Measurements from ENCODE around the gene SLCO2A1. TPM values are rescaled to one million over a fixed set of nuclear protein-coding genes. Genes with fewer than 3 reads are reported as not detected.

Gene SLCO2A1
- total RNA-seq, 1 donor from 2014 or later: 40.1 TPM

DNA sequence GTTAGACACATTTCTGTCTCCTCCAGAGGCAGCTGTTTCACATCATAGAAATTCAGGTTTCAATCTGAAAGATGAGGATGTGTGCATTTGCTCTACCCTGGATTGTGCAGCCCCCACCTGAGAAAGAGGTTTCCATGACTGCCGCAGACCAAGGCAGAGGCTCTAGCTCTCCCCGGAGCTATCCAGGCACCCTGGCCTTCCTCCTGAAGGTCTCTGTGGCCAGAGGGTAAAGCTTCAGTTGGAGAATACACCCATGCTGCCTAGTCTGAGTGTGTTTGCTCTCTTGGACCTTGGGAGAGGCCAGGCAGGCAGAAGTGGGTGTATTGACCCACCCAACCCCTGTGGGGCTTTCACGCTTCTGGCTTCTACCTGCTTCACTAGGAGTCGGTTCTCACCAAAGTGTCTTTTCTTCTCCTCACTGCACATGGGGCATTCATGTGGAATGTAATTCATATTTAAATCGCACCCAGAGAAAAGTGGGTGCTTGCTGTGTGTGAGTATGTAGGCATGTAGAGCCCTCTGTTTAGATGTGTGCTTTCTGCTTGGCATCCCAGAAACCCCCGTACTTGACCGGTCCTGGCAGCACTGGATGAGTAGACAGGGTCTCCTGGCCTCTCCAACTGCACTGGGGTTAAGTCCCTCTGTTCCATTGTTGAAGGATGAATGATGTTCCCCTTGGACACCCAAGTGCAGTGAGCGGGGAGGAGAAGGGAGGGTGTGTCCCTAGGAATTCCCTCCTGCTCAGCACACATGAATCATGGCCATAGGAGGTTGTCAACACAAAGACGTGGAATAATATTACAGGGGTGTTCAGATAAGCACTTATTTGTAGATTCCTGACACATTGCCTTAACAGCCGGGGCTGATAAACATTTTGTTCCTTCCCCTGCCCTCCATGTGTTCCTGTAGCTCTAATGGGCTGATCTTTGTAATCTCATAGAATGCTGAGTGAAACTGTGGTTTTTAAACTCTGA is 113.8 kb downstream of the SLCO2A1 start:
- DNase-seq (ENCODE audit: low spot score): no peak

DNA sequence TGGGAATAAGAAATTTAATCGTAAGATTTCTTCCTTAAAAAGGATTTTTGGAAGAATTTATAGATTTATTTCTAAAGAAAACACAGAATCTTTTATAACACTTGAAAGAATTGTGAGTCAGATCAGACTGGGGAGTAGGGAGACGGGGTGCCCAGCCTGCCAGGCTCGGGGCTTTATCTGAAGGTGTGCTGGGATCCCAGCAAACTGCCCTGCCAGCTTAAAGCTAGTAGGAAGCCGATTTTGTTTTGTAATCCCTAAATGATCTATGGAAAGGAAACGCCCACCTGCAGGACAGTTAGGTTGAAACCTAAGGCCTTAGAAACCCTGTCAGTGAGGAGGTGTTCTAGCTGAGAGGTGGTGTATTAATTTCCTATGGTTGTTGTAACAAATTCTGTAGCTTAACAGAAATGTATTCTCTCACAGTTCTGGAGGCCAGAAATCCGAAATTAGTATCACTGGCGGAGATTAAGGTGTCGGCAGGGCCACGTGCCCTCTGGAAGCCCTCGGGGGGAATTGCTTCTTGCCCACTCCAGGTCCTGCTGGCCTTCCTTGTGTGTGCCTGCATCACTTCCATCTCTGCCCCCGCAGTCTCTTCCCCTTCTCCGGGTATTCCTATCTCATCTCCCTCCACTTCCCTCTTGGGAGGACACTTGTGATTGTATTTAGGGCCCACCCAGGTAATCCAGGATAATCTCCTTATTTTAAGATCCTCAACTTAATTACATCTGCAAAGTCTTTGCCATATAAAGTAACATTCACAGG is 114.7 kb downstream of the SLCO2A1 start:
- no peak for DNase-seq (ENCODE audit: low spot score)

DNA sequence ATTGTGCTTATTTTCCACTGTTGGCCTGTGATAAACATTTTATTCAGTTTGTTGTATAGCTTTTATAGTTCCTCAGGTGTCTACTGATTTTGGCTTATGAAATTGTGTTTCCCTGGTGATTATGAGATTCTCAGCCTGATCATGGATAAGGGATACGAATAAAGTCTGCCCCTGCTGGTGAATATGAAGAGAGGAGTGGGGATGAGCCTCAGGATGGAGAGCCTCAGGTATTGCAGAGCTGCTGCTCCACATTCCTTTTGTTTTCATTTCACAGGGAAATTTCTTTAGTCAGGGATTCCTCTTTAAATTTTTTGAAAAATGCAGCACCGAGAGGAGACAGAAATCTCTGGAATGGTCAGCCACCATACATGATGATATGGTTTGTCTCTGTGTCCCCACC is 119.3 kb downstream of the SLCO2A1 start:
- DNase-seq (ENCODE audit: low spot score): no peak

DNA sequence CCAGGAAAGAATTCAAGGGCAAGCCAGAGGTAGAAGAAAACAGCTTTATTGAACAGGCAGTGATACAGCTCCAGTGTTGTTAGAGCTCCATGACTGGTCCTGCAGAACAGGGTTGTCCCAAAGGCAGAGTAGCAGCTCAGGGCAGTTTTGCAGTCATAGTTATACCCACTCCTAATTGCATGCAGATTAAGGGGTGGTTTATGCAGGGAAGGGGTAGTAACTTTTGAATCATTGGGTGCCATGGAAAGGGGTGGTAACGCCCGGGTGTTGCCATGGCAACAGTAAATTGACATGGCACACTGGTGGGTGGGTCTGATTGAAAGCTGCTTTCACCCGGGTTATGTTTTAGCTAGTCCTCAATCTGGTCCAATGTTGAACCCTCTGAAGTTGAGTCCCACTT is 124.3 kb downstream of the SLCO2A1 start:
- DNase-seq (ENCODE audit: low spot score): no peak

DNA sequence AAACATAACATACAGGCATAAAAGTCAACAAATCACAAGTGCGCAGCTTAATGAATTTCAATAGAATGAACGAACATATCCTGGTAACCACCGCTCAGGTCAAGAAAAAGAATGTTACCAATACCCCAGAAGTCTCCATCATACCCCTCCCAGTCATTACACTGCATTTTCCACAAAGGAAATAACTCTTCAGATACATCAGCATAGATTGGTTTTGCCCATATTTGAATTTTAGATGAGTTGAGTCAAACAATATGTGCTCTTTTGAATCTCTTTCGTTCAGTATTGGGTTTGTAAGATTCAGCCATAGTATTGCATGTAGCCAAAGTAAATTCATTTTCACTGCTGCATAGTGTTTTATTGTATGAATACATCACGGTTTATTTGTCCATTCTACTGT is 127.9 kb downstream of the SLCO2A1 start:
- no peak for DNase-seq (ENCODE audit: low spot score)

DNA sequence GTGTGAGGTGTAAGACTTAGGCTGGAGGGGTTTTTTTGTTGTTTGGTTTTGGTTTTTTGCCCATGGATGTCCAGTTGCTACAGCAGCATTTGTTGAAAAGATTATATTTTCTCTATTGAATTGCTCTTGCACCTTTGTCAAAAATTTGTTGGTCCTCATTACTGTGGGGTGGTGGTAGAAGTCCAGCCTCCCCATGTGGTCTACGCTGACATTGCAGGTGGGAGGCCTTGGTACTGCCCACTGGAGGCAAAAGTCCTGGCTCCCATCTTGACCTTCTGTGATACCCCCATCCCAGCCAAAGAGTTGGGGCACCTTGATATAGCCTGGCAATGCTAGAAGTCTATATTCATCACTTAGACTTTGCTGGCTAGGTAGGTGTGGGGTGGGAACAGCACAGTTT is 128.6 kb downstream of the SLCO2A1 start:
- DNase-seq (ENCODE audit: low spot score): no peak

DNA sequence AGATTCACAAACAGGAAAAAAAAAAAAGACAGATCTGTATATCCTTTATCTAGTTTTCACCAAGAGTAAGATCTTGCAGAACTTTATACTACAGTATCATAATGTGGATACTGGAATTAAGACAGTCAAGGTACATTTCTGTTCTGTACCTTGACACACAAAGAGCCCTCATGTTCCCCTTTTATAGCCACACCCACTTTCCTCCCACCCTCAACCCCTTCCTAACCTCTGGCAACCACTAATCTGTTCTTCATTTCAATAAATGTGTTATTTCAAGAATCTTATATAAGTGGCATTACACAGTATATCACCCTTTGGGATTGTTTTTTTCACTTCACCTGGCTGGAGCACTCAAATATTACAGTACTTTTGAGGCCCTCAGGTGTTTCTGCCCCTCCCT is 130.4 kb downstream of the SLCO2A1 start:
- no peak for DNase-seq (ENCODE audit: low spot score)

DNA sequence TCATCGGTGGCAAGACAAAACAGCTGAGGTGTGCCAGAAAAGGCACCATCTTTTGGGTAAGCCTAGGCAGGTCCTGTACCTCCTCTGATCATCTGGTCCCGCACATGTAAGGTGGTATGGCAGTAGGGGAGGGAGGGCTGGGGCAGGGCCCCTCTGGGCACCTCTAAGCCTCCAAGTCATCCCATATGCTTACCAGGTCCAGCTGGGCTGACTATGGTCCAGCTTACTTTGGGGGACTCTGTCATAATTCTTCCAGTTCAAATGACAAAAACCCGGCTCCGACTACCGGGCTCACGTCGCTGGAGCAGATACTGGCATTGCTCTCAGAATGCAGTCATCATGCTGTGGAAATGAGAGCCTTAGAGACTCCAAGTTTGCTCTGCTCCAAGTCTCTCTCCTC is 132.2 kb downstream of the SLCO2A1 start:
- DNase-seq (ENCODE audit: low spot score): no peak

DNA sequence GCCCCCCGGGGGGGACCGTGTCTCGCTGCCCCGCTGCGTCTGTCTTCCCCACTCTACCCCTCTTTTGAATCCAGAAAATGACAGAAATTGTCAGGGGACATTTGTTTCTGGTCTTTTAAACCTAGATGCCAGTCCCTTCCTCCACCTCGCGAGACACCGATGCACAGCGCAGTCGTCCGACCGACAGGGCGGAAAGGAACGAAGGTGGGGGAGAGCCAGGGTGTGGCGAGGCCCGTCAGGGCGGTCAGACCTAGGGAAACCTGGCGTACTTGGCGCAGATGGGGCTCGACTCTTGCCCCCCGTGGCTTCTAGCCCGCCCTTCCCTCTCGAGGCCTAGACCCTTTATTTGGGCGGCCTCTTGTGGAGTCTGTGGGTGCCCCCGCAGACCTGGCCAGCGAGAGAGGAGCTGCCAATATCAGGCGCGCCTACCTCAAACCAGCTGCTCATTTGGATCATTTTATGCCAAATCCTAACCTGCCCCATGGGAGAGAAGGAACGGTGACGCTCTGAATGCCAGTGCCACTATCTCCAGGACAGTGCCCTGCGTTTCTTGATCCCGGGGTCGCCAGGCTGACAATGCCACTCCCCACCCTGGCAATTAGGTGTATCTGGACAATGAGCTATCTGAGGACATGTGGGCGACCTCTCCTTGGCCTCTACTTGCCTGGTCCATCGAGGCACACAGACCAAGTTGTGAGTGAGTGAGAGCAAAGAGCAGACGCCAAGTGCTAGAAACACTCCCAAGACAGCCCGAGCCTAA is 133.5 kb downstream of the SLCO2A1 start:
- DNase-seq (ENCODE audit: low spot score): no peak

DNA sequence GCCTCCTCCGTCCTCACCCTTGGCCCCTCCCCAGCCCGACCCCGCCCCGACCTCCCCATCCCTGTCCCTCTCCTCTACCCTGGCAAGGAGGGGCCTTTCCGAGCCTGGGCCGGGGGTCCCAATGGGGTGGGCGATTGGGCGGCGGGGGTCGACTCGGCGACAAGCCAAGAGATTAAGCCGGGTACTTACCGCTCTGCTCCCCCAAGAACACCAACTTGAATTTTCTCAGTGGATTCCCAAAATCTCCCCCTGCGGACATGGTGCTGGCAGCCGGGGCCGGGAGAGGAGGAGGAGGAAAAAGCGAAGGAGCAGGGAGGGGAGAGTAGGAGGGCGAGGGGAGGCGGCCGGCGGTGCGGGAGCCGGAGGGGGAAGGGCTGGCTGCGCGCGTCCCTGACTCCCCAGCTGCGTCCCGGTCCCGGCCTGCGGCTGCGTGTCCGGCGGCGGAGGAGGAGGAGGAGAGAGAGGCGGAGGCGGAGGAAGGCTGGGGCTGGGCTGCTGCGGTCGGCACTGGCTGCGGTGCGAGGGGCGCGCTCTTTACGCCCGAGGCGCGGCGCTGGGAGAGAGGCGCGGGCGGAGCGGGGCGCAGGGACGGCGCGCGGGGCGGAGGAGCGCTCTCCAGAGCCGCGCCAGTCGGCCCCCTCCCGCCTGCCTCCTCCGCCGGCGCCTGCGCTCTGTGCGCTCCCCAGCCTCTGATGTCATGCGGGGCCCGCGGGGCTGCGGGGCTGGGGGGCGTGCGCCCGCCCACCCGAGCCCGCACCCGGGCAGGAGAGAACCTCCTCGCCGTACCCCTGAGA is 134.3 kb downstream of the SLCO2A1 start, which contains the start of gene RAB6B:
Gene RAB6B (minus strand): TSS at position 675 of the 794 bp plus-strand sequence. CDS start 416 bp downstream, at position 259.
- DNase-seq (ENCODE audit: low spot score): no peak

DNA sequence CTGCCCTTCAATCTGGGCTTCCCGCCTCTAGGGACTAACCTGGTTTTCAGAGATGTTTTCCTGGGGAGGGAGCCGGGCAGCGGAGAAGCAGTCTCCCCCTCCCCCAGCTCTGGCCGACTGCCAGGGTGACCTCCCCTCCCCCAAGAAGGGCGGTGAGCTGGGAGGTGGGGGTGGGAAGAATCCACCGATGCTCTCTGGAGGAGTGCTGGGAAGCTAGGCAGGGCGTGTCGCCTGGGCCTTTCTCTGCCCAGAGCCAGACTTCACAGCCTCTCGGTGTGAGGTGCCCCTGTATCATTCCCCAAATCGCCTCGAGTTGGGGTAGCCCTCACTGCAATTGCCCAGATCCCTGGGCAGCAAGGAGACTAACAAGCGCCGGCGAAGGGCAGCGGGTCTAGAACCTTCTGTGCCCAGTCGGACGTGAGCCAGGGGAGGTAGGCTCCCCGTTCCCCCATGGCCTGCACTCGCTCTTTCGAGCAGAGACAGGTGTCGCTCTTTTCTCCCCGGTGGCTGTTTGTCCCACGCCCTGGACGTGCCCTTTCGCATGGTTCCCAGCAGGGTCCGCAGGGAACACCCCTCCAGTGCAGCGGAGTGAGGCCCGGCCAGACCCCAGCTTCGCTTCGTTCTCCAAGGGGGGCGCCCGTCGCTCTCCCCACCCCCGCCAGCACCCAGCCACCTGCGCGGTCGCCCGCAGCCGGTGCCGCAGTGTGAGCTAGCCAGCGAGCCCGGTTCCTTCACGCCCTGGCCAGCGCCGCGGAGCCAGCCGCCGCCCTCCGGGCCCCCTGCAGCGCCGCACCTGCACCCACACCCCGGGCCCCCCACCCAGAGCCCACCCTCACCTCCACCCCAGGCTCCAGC is 135.1 kb downstream of the SLCO2A1 start:
- DNase-seq (ENCODE audit: low spot score): no peak

DNA sequence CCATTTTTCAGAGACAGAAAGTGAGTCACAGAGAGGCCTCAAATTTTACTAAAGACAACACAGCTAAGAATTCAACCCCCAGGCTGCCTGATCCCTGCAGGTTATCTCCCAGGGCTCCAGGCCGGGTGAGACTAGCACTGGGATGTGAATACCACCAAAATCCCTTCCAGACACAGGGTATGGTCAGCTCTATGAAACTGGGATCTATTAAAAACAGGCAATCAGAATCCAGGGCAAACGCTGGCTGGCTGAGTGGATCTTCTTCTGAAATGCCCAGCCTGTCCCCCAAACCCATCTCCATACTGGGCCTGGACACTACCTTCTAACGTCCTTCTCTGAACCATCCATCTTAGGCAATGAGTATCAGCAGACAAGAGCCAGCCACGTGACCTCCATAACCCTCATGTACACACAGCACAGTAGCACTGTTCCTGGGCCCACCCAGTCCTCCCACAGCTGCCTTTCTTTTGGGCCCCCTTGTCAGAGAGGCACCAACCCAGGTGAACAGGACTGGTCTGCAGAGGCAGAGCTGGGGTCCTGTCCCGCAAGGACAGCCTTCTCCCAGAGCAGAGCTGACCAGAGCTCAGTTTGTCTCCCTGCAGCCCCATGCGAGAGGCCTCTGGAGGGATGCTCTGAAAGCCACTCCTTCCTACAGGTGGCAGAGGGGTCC is 135.9 kb downstream of the SLCO2A1 start:
- DNase-seq (ENCODE audit: low spot score): no peak

DNA sequence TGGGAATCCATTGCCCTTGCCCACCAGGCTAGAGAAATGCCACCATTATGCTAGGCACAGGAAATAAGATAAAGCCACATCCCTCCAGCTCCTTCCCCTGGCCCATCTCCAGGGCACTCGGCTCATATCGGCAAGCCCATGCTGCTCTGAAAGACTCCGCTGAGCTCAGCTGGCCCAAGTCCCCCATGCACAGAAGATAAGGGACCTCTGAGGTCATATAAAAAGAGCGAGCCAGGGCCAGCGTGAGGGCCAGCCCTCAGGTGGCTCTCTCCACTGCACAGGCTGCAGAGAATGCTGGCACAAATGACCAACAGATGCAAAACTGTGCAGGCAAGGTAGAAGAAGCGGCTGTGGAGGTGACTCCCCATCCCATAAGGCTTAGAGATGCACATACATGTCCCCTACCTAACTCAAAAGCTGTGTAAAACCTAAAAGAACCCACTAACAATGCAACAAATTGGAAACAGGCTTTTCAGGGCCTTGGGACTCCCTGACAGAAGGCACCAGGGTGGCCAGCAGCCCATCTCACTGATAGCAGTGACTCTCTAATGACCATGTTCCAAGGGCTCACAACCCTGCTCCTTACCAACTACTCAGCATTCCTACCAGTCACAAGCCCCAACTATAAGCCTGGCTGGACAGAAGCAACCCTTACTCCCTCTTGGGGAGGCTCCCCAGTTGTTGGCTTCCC is 137.0 kb downstream of the SLCO2A1 start:
- DNase-seq (ENCODE audit: low spot score): no peak

DNA sequence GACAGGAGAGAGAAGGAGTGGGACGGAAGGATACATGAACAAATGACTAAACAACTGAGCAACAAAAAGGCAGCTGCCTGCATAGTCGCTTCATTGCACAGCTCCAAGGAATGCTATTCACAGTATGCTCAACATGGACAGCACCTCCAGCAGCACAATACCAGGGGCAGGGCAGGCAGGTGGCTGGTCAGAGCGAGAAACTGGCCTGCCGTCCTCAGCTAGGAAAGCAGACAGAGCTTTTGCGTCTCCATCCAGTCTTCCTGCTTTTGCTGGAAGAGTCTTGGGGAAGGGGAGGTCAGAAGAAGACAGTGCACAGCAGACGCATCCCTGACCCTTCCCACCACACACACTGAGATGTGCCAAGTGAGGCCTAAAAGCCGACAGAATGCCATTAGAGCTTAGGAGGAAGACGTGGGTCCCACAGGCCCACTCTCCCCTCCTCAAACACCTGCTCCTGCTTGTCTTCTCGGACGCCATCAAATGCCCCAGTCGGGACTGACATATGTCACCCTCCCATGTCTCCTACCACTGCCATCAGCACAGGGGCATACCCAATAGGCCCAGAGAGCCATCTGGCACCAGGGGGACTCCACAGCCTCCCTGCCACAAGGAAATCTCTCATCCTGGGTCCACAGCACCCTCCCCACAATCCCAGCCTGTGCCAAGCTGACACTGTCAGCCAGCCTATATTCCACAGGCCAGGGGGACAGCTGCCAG is 137.9 kb downstream of the SLCO2A1 start:
- DNase-seq (ENCODE audit: low spot score): no peak

DNA sequence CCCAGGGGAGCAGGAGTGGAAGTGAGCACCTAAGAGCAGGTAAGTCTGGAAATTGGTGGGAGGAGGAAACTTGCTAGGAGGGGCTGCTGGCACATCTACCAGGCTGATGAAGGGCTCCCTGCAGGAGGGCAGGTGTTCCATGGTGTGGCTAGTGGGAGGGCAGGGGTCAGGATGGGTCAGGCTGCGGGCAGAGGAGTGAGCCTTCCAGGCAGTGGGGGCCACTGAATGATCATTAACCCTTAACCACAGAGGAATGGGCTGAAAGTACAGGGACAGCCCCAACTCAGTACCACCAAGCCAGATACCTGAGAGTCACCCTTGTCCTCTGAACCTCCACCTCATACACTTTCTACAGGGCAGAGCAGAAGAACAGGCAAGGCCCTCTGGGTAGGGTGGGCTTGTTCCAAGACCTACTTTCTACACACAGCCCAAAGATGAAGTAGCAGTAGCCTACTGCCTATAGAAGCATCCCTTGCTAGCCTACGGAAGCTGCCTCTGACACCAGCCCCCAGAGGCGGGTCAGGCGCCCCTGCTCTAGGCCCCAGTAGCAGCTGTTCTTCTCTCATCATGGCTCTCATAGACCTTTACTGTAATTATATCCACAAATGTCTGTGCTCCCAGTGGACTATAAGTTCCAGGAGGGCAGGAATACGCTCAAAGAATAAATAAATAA is 138.6 kb downstream of the SLCO2A1 start:
- DNase-seq (ENCODE audit: low spot score): no peak

DNA sequence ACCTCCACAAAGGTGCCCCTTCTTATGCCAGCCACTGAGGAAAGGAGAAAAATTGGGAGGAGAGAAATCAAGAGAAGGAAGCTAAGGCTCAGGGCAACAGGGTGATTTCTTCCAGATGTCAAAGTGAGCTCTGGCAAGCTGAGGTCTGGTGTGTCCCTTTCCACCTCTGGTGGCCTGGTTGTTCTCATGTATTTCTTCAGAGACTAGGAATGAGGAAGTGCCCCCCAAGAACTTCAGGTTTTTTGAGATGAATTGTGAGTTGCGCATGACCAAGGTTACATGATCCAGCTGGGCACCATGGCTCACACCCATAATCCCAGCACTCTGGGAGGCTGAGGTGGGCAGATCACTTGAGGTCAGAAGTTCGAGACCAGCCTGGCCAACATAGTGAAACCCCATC is 139.7 kb downstream of the SLCO2A1 start:
- no peak for DNase-seq (ENCODE audit: low spot score)

DNA sequence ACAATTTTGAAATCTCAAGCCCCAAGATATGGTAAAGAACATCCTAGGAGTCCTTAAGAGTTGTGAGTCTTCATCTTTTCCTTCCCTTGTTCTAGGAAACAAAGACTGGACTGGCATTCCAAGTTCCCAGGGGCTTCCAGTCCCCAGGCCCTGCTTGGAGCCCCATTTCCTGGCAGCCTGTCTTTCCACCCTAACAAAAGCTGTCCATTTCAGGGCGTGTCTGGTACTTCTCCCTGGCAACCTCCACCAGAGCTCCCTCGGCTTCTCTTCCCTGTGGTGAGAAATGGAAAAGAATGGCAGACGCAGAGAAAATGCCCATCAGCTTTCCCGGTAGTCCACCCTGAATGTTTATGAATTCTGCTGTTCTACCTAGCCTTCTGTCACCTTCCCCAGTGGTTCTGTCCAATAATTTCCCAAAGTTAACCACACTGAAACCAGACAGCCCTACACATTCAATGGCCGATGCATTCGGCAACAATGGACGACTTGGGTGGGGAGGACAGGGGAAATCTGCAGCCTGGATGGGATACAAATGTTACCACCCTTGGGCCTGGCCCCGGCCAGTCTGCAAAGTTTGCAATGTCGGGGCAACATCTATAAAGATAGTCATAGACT is 140.9 kb downstream of the SLCO2A1 start:
- DNase-seq (ENCODE audit: low spot score): no peak
